ENCODE data around the gene ZNF668. TPM values are rescaled to one million over a fixed set of nuclear protein-coding genes. Genes with fewer than 3 reads are reported as not detected.

Gene ZNF668
- polyA plus RNA-seq, 1 of the 3 experiments (the other 2 are of a cell fraction): 13.6 TPM

- TF ChIP-seq RAD21 (IDR thresholded peaks at IDR 0.05; ENCODE audit: low read length) (no peak), GATA2 (CRISPR knock-in tag; IDR thresholded peaks at IDR 0.05) (no peak), EZH2phosphoT487 (IDR thresholded peaks at IDR 0.05; ENCODE audit: borderline replicate concordance, low read depth) (no peak), EP300 (IDR thresholded peaks at IDR 0.05; ENCODE audit: borderline replicate concordance in 1 of 2, low read depth in 1 of 2, low read length in 1 of 2) (no peak), SMC3 (IDR thresholded peaks at IDR 0.05; ENCODE audit: low read depth, low read length) (no peak), IRF3 (IDR thresholded peaks at IDR 0.05; ENCODE audit: low read depth, low read length) (no peak), TAF1 (IDR thresholded peaks at IDR 0.05; ENCODE audit: borderline replicate concordance, low read depth, low read length) (no peak)
These were observed 3.0 kb upstream of the ZNF668 start (continued) for GRCh38 chr16:31077024-31077423.

- Histone ChIP-seq H3F3A (replicated peaks; ENCODE audit: insufficient read depth) (peaks cover 7% of the 10 kb centered on the region), H3K4me1 (ENCODE audit: control insufficient read depth in 1 of 2, insufficient read depth in 2 of 2, low read depth in 1 of 2, low read length in 1 of 2) (peaks cover 5 to 13% of the 10 kb centered on the region in 2 experiments; a peak in 3 of 4 replicates), H3K9me3 (no peaks in the 10 kb centered on the region), H3K9ac (no peak overlapping the region), H3K9me2 (no peaks in the 10 kb centered on the region), H2AFZ (ENCODE audit: low read depth) (no peak overlapping the region), H3K4me2 (no peak overlapping the region), H3K27me3 (ENCODE audit: insufficient read depth) (no peaks in the 10 kb centered on the region), H3K36me3 (replicated peaks in 1 of 2; ENCODE audit: control insufficient read depth in 1 of 2, insufficient read depth in 2 of 2, low read length in 1 of 2) (peaks cover 22 to 54% of the 10 kb centered on the region in 2 experiments), H4K20me1 (ENCODE audit: insufficient read depth) (0 out of 2 replicates have a peak, but pooled peaks cover 4% of the 10 kb centered on the region), H3K79me2 (ENCODE audit: insufficient read depth) (peaks cover 83% of the 10 kb centered on the region), H3K27ac (ENCODE audit: low read depth in 2 of 2, low read length in 1 of 2) (no peak overlapping the region), H3K4me3 (ENCODE audit: low read depth in 2 of 2, low read length in 1 of 2) (no peak overlapping the region)
- TF ChIP-seq FOXM1 (IDR thresholded peaks at IDR 0.05; ENCODE audit: low read depth) (no peak), MXI1 (IDR thresholded peaks at IDR 0.05; ENCODE audit: low read depth, low read length) (no peak), REST (IDR thresholded peaks at IDR 0.05; ENCODE audit: low read depth, low read length) (no peak), TEAD4 (IDR thresholded peaks at IDR 0.05; ENCODE audit: borderline replicate concordance, insufficient read depth) (no peak), RXRA (IDR thresholded peaks at IDR 0.05; ENCODE audit: borderline replicate concordance, low read depth) (no peak), USF2 (IDR thresholded peaks at IDR 0.05; ENCODE audit: borderline replicate concordance, low read depth, low read length) (no peak), NRF1 (IDR thresholded peaks at IDR 0.05; ENCODE audit: low read depth, low read length) (no peak), RFX5 (IDR thresholded peaks at IDR 0.05; ENCODE audit: low read length) (no peak), SMC3 (IDR thresholded peaks at IDR 0.05; ENCODE audit: low read depth, low read length) (no peak), PBX3 (IDR thresholded peaks at IDR 0.05) (no peak), GABPA (IDR thresholded peaks at IDR 0.05; ENCODE audit: low read depth) (no peak)
- POLR2A ChIA-PET: interaction anchor here (0.5 to 1.2 kb wide), 2 partner anchors 17 to 25 kb away, joined by 3 to 5 read pairs; no protein-coding TSS in a partner anchor
- no peak for DNase-seq
- CTCF ChIA-PET: interaction anchor here (4.3 kb wide), 1 partner anchor 66 kb away, joined by 19 read pairs; no protein-coding TSS in a partner anchor
- WGBS (ENCODE audit: low lambda C conversion rate): 83% methylated on average over 14 of the region's 16 CpGs
These were observed 2.3 kb upstream of the ZNF668 start for GRCh38 chr16:31076319-31076718.

Data from SK-N-SH (cell line).